ENCODE data around the gene DMRTA2.

Gene DMRTA2

DNA sequence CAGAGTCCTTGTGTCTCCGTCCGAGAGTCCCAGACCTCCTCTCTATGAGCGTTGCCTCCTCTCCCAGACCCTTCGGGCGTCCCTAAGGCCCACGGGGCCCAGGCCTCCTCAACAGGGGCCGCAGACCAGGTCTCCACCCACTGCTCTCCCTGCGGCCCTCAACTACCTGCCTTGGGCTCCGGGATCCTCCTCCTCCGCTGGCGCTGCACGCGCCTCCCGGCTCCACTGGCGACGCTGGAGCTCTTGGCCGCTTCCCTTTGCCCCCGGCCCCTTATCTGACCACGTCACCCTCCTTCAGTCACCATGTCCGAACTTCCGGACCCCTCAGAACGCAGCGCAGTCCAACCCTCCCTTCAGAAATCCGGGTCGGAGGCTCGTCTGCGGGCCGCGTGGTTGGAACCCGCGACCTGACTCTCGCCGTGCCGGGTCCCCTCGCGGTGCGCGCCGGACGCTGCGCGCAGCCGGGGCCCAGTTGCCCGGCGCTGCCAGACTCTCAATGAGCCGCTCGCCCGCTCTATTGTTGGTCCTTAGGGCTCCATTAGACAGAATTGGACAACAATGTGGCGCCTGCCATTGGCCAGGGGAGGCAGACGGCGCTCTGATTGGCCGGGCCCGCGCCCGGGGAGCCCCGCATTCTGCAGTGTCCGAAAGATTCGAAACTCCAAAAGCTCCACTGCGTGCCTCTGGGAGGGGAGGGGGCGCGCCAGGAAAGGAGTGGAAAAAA is at the start of gene DMRTA2:
Gene DMRTA2 (minus strand): TSS at position 498 of the 724 bp plus-strand sequence. CDS start 1,907 bp downstream, outside the sequence.
- peak in 1 of 3 experiments; percentile 0 for DNase-seq (ENCODE audit: low read depth in 3 of 3)

DNA sequence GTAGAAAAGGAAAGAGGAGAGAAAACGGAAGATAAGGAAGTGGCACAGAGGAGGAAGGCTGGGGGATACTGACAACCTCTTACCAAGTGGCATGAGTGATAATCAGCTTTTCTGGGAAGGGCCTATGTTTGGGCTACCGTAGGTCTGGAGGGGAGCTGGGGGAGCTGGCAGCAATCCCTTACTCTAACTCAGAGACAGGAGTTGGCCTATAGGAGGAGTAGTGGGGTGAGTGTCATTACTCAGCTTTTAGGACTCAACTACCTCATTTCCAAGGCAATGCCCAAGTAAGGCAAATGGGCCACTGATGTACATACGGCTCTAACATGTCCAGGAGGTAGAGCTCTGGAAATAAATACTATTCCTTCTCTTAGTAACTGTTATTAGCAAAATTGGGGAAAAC is 48.7 kb upstream of the DMRTA2 start:
- DNase-seq (ENCODE audit: low read depth in 3 of 3) = no peak

- DNase-seq (ENCODE audit: low read depth in 3 of 3) = no peak
Observed at GRCh38 chr1:50462964-50463363, 39.7 kb upstream of the DMRTA2 start.

GRCh38 chr1:50458507-50458906 is 35.3 kb upstream of the DMRTA2 start:
- no peak for DNase-seq (ENCODE audit: low read depth in 3 of 3)

DNA sequence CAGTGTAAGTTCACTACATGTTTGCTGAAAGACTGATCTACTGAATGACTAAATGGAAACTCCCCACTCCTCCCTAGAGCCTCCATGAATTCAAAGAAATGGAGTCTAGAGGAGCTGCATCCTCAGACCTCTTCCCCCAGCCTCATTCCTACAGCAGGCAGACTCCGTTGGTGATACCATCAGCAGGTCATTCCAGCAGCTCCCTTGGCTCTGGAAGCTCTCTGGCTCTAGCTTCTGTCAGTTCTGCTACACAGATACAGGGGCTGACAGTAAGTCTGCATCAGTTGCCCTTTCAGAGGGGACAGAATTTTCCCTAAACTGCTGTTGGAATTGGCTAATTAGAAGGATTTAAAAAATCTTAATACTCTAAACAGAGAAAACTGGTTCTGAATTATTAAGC is 31.7 kb upstream of the DMRTA2 start:
- no peak for DNase-seq (ENCODE audit: low read depth in 3 of 3)

DNA sequence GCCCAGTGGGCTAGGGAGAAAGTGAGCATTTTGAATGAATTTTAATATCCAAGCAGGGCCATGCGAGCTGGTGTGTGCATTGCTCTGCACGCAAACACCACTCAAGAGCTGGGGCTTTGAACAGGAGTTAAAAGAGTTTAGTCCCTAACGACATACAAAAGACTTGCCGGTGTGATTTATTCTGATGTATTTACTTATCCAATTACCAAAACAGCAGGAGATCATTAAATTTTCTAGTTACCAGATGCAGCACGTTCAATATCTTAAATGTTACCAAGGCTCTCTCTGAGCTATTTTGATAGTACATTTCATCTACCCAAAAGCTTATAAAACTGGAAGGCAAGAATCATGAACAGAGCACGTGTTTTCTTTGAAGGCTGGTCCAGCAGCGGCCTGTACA is 30.0 kb upstream of the DMRTA2 start:
- no peak for DNase-seq (ENCODE audit: low read depth in 3 of 3)

GRCh38 chr1:50452700-50453099 is 29.5 kb upstream of the DMRTA2 start:
- DNase-seq (ENCODE audit: low read depth in 3 of 3) = no peak

DNA sequence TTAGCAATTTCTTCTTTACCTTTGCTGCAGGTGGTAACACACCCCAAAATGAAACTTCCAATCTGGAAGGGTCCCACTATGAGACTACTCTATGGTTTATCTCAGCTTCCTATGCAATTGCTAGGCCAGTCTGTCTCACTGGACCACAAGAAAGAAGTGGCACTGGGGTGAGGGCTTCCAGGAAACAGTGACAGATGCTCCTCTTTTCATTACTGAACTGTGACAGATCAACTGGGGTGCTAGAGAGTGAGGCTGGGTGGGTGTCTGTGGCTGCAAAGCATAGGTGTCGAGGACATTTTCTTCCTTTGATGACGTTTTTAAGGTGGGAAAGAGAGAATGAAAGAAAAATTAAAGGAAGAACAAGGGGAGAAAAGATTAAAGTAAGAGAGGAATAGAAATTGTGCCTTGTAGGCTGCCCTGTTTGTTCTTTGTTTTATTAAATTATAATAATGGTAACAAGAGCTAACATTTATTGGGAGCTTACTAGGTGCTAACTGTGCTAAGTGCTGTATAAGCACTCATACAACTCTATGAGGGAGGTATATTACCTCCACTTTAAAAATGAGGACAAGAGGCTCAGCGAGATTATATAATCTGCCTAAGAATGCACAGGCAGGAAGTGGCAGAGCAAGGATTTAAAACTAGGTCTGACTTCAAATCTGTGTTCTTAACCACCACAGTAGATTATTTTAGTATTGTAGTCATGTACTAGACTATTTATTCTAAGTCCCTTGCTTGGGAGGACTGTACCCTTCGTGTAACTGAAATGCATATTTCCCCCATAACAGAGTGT is 27.8 kb upstream of the DMRTA2 start:
- DNase-seq (ENCODE audit: low read depth in 3 of 3) = no peak

DNA sequence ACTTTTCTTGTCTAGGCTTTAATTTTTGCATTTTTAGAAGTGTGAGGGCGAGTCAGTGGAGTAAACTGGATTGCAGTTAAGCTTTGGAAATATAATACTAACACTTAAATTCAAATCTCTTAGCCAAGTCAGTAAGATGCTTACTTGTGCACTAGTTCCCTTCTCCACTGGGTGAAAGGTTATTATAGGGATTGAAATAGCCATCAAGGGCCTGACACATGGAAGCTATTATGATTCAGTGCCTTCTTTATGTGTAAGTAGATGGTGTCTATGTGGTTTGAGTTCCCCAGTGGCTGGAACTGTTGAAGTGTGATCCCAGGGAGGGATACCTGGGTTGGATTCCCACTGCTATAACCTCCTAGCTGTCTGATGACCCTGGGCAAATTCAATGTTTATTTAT is 24.7 kb upstream of the DMRTA2 start:
- no peak for DNase-seq (ENCODE audit: low read depth in 3 of 3)

GRCh38 chr1:50441183-50441582 is 17.9 kb upstream of the DMRTA2 start:
- no peak for DNase-seq (ENCODE audit: low read depth in 3 of 3)

- DNase-seq (ENCODE audit: low read depth in 3 of 3) = no peak
Observed at GRCh38 chr1:50438945-50439344, 15.7 kb upstream of the DMRTA2 start.

GRCh38 chr1:50436489-50436888 is 13.2 kb upstream of the DMRTA2 start:
- no peak for DNase-seq (ENCODE audit: low read depth in 3 of 3)

- DNase-seq (ENCODE audit: low read depth in 3 of 3) = no peak
Observed at GRCh38 chr1:50430010-50430405, 6.8 kb upstream of the DMRTA2 start.

DNA sequence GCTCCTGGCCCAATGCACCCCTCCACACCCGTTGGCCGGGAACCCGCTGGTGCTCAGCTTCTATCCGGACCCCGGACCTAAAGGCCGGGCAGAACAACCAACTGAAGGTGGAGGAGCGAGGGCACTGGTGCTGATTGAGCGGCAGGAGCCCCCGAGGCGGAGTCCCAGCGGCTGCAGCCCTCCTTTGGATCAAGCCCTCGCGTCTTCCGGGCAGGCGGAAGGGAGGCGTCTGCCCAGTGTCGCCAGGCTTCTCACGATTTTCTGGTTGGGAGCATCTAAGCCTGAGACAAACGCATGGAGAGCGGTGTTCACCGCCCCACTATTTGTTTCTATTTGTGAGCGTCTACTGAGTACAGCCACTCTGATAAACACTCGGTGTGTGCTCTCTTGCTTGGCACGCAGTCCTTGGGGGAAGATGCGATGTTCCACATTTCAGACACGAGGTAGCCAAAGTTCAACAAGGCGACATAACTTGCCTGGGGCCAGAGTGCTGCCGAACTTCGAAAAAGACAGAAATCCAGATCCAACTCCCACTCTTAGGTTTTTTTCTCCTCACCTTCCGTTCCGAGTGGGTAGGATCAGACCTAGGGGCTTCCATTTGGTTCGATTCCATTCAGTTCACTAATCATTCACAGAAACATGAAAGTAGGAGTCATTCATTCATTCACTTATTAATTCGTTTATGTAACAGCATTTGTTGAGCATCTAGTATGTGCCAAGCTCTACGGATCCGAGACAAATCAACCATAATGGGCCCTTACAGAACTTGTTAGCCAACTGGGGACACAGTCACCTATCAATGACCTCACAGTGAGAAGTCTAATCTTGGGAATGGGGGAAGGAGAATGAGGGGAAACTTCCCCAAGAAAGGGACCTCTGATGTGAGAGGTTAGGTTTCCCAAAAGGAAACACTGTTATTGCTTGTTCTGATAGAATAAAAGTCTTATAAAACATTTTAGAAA is 4.9 kb upstream of the DMRTA2 start:
- no peak for DNase-seq (ENCODE audit: low read depth in 3 of 3)

DNA sequence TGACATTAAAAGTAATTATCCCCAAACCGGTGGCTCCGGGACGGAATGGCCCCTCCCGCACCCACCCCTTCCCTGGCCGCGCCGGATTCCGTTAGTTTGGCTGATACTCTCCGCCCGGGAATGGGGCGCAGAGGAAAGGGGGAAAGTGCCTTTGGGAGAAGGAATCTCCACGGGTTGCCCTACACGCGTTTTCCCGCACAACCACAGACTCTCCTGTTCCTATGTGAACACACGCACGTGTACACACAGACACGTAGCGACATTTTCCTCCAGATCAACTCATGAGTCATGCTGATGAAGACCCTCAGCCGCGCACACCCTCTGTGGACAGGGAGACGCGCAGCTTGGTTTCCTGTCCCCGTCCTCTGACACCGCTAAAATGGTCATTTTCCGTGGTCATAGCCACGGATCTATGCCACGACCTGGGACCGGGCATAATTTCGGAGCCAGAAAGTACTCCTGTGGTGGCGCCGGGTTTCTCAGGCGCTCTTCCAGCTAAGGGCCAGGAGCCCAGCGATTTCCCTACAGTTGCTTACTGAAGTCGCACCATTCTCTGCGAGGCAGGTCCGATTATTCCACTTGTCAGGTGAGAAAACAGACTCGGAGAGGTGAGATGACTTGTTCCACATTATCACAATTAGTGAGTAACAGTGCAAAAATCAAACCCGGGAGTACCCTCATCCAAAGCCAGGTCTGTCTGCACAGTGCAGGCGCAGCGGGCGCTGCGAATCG is 4.0 kb upstream of the DMRTA2 start:
- no peak for DNase-seq (ENCODE audit: low read depth in 3 of 3)

- DNase-seq (ENCODE audit: low read depth in 3 of 3) = no peak
Observed at GRCh38 chr1:50426702-50427085, 3.5 kb upstream of the DMRTA2 start.

DNA sequence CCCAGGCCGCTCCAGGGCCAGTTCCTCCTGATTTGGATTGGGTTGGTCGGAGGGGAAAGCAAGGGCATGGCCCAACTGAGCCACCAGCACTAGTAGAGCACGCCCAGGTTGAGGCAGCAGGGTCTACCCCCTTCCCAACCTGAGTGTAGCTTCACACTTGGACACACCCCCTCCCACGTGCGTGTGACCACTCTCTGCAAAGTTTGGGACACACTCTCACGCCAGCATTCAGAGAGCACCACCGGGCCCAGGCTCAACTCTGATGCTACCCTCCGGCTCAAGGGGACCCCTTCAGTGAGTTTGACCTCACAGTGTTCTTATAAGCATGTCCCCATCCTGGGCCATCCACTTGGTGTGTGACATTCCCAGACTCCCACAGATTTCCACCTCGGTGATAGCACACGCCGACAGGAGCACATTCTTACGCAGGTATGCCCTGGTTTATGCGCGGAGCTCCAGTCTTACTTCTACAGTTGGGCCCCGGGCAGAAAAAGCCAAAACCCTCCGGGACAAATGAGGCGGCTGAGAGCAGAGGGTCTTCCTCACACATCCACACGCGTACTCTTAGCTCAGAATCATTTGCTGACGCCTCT is 3.0 kb upstream of the DMRTA2 start:
- DNase-seq (ENCODE audit: low read depth in 3 of 3) = no peak

DNA sequence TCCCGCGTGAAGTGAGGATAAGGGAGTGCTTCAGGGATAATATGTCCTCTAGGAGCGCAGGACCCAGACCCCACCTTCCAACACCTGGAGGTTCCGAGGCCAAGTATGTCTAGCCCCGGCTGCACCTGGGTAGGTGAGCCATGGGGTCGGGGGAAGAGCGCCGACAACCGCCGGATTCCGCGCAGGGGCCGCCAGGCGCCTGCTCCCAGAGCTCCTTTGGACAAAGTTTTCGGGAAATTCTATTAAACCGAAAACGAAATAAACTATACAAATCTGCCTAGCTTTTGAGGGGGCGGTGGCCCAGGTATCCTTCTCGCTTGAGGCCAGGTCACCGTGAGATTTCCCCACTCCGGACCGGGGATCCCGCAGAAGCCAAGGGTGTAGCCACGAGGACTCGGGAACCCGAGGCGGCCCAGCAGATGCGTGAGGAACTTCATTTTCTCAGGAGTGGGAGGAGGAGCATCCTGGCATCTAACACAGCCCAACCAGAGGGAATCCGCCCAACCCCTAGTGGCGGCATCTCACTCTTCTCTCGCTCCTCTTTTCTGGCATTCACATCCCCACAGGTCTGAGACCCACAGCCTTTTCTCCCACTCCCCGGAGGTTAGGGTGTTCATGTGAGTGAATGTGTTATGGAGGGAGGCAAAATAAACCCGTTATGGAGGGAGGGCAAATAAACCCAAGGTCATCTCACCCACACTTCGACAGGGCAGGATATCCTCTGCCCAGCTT is 2.3 kb upstream of the DMRTA2 start:
- no peak for DNase-seq (ENCODE audit: low read depth in 3 of 3)

DNA sequence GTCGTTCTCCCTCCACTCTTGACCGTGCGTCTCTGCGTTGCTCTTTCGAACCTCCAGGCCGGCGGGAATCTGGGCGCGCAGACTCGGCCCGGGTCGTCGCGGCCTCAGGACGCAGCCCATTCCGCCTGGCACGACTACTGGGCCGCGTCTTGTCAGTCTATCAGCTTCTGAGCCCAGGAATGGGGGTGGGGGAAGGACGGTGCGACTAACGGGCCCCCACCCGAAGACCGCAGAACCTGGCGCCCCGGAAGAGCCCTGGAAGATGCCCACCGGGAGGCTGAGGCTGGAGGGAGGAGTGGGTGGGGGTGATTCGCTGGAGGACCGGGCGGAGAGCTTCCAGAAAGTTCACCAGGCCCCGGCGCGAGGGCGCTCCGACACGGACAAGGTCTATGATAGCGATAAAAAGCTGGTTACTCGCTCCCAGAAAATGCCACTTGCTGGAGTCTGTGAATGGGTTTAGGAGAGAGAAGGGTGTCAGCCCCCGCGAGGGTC is 1.7 kb upstream of the DMRTA2 start:
- DNase-seq (ENCODE audit: low read depth in 3 of 3) = peak in 1 of 3 experiments; percentile 1

Data from stimulated activated CD4-positive, alpha-beta T cell treated with anti-CD3 and anti-CD28 coated beads, TNF-alpha, amount 100 ng/mL, for 24 hours (primary cell).